ENCODE data around the gene ZNF544. TPM values are rescaled to one million over a fixed set of nuclear protein-coding genes. Genes with fewer than 3 reads are reported as not detected.

Gene ZNF544
- total and polyA plus RNA-seq, 2 of the 8 experiments (the other 6 are each of a cell fraction or from before 2014, with no cell fraction given) = 48.8 to 60.8 TPM

DNA sequence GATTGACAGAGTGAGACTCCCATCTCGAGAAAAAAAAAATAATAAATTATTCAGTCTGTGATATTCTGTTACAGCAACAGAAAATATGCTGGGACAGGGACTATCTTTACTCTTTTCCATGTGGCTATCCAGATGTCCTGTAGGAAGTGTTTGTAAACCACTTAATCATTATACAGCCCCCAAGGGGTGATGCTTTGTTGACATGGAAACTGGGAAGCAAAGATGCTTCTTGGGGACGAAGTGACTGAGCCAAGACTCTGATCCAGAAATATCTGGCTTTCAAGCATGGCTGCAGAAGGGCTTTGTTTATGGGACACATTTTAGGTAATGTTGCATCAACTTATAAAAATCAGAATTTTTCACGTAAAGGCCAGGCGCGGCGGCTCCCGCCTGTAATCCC is 55.5 kb downstream of the ZNF544 start:
- Histone ChIP-seq H2AFZ (ENCODE audit: low read length) (no peak overlapping the region), H3K23ac (ENCODE audit: insufficient read length) (no peak overlapping the region), H3K4me3 (ENCODE audit: extremely low read depth in 1 of 4, insufficient read depth in 2 of 4, low read depth in 3 of 4, low read length in 4 of 4) (no peak overlapping the region), H3K4me1 (replicated peaks in 1 of 4; ENCODE audit: control insufficient read depth in 3 of 4, insufficient read depth in 4 of 4, low read length in 3 of 4) (peaks cover 4 to 9% (median 6%) of the 10 kb centered on the region in 4 experiments; a peak in 6 of 7 replicates), H3K23me2 (ENCODE audit: low read depth, low read length) (peaks cover 2% of the 10 kb centered on the region; the same call in 1 of the 2 replicates), H3K27ac (ENCODE audit: low read depth, low read length) (no peak overlapping the region), H3K36me3 (ENCODE audit: control insufficient read depth in 2 of 4, insufficient read depth in 4 of 4, low read length in 3 of 4) (peaks cover 18 to 49% (median 37%) of the 10 kb centered on the region in 4 experiments), H3K14ac (ENCODE audit: insufficient read length) (no peak overlapping the region), H4K5ac (ENCODE audit: insufficient read length, low read depth, low read length) (no peak overlapping the region), H3K79me2 (ENCODE audit: control insufficient read depth in 1 of 2, insufficient read depth in 2 of 2, low read length in 2 of 2) (peaks cover 27 to 63% of the 10 kb centered on the region in 2 experiments), H3K9me3 (ENCODE audit: insufficient read depth in 2 of 2, low read depth in 1 of 2, low read length in 1 of 2) (no peaks in the 10 kb centered on the region), H2AK5ac (ENCODE audit: low read depth, low read length) (no peak overlapping the region), H3K79me1 (ENCODE audit: low read depth, low read length) (peaks cover 16% of the 10 kb centered on the region), H3K27me3 (replicated peaks in 1 of 4; ENCODE audit: control insufficient read depth in 3 of 4, extremely low read depth in 1 of 4, insufficient read depth in 3 of 4, low read length in 3 of 4) (no peaks in the 10 kb centered on the region), H2BK15ac (ENCODE audit: low read length) (no peak overlapping the region), H2BK120ac (replicated peaks; ENCODE audit: low read depth, low read length) (no peak overlapping the region), H4K91ac (replicated peaks; ENCODE audit: insufficient read length, low read length) (no peak overlapping the region), H3K18ac (ENCODE audit: extremely low read depth, low read length) (no peak overlapping the region), H3K4me2 (ENCODE audit: insufficient read depth in 1 of 2, low read depth in 2 of 2, low read length in 2 of 2) (no peak overlapping the region), H3K9ac (replicated peaks in 1 of 4; ENCODE audit: extremely low read depth in 1 of 4, low read depth in 3 of 4, low read length in 3 of 4) (no peak overlapping the region; a peak in 1 of 7 replicates), H4K20me1 (replicated peaks in 1 of 2; ENCODE audit: control insufficient read depth in 1 of 2, insufficient read depth in 2 of 2, low read length in 2 of 2) (peaks cover 9 to 30% of the 10 kb centered on the region in 2 experiments), H3K56ac (replicated peaks; ENCODE audit: insufficient read length, low read depth, low read length) (no peak overlapping the region), H2BK5ac (ENCODE audit: low read depth, low read length) (no peak overlapping the region), H2BK12ac (ENCODE audit: low read depth, low read length) (no peak overlapping the region), H3K4ac (replicated peaks; ENCODE audit: insufficient read length, low read depth, low read length) (no peak overlapping the region), H4K8ac (ENCODE audit: extremely low read depth, insufficient read depth, low read length) (no peak overlapping the region), H2BK20ac (ENCODE audit: low read length) (no peak overlapping the region)
- CTCF ChIA-PET (ENCODE audit: partially characterized antibody) = no interaction called here
- POLR2A ChIA-PET (ENCODE audit: partially characterized antibody) = interaction anchor here (1.0 to 1.8 kb wide), 6 partner anchors 11 to 259 kb away, joined by 3 to 5 read pairs (median 4); partner anchors contain the start of genes TRIM28 and ZNF544
- no peak for DNase-seq (ENCODE audit: low read depth in 1 of 2, low spot score in 2 of 2)
- no peak for FAIRE-seq
- TF ChIP-seq BRCA1 (IDR thresholded peaks at IDR 0.05; ENCODE audit: low read depth, low read length) (no peak), PHF8 (conservative IDR thresholded peaks at IDR 0.05; ENCODE audit: low read depth, low read length) (no peak), NRF1 (IDR thresholded peaks at IDR 0.05; ENCODE audit: low read depth, low read length) (no peak), POLR2A (IDR thresholded peaks at IDR 0.05; ENCODE audit: control extremely low read depth in 1 of 2, low read depth in 2 of 2, low read length in 2 of 2) (no peak), RNF2 (IDR thresholded peaks at IDR 0.05; ENCODE audit: borderline replicate concordance, low read depth, low read length, missing control alignments, poor library complexity, severe bottlenecking) (no peak), CTCF (IDR thresholded peaks at IDR 0.05; ENCODE audit: control extremely low read depth in 1 of 3, insufficient read depth in 1 of 3, low read depth in 1 of 3, low read length in 3 of 3) (no peak), BACH1 (IDR thresholded peaks at IDR 0.05; ENCODE audit: low read length) (no peak)
- 88% methylated on average over 7 of the region's 7 CpGs; no CpG with 5 or more reads in 1 of the 2 experiments for WGBS, 2 experiments (ENCODE audit: extremely low coverage in 1 of 2, insufficient coverage in 1 of 2, insufficient read length in 1 of 2, insufficient replicate concordance in 2 of 2, low coverage in 1 of 2, low lambda C conversion rate in 2 of 2, missing lambda C conversion rate in 1 of 2)

All from H1 (cell line).